Large intestine (tissue), 3 donors: ENCODE results near the gene SIRT1. TPM values are rescaled to one million over a fixed set of nuclear protein-coding genes. Genes with fewer than 3 reads are reported as not detected.
"Not testable (repeated sequence)": the region's sequence is repeated elsewhere in the genome, so short reads cannot be mapped to it uniquely, and the experiment has no call there.

ENCODE experiments used
- DNase-seq, 2 donors: peaks; one replicate each; pipeline versions ENCODE4 v3.0.0 to v3.0.0-alpha.2; 2013
- H3K27ac ChIP-seq: one replicate; pipeline ENCODE4 v1.5.1; 2013; ENCODE audit warnings: low read length
- H3K27me3 ChIP-seq: 2 replicates; pipeline ENCODE4 v1.6.1; 2013; ENCODE audit warnings: low read length; ENCODE audit not compliant: control insufficient read depth, insufficient read depth
- H3K36me3 ChIP-seq: 2 replicates; pipeline ENCODE4 v1.6.1; 2013; ENCODE audit warnings: low read length; ENCODE audit not compliant: control insufficient read depth, insufficient read depth
- H3K4me1 ChIP-seq: one replicate; pipeline ENCODE4 v1.6.1; 2013; ENCODE audit warnings: low read length; ENCODE audit not compliant: control insufficient read depth, insufficient read depth
- H3K4me3 ChIP-seq: one replicate; pipeline ENCODE4 v1.5.1; 2013; ENCODE audit warnings: low read length
- H3K9me3 ChIP-seq: one replicate; pipeline ENCODE4 v1.6.1; 2013; ENCODE audit warnings: mild to moderate bottlenecking, low read depth, low read length, moderate library complexity; ENCODE audit not compliant: control insufficient read depth
- WGBS: methylation state at CpG from one replicate; pipeline ENCODE4 v1.1.5; 2013; ENCODE audit warnings: low lambda C conversion rate; ENCODE audit not compliant: insufficient coverage; 5-methylcytosine and 5-hydroxymethylcytosine counted together
- polyA plus RNA-seq: library from polyadenylated mRNA; unstranded; fragments of 120-200 nt; gene quantifications from one replicate; pipeline ENCODE4 v1.2.1, GENCODE V29; 2013

The SIRT1 gene
- polyA plus RNA-seq, 1 donor: 20.6 TPM

- H3K4me1 ChIP-seq: no peaks in the 10 kb centered on the region
- no peak for DNase-seq
- peaks cover 19% of the 10 kb centered on the region for H3K36me3 ChIP-seq
- 98% methylated on average over 5 of the region's 6 CpGs for WGBS
- H3K4me3 ChIP-seq: no peak overlapping the region
- H3K27me3 ChIP-seq: no peaks in the 10 kb centered on the region
- no peak overlapping the region for H3K27ac ChIP-seq
- H3K9me3 ChIP-seq: no peaks in the 10 kb centered on the region
These were observed 71.2 kb downstream of the SIRT1 start for GRCh38 chr10:67955614-67956013.

GRCh38 chr10:67959839-67960476, 75.5 kb downstream of the SIRT1 start:
- Histone ChIP-seq H3K4me3 (no peak overlapping the region), H3K27me3 (no peaks in the 10 kb centered on the region), H3K36me3 (peaks cover 8% of the 10 kb centered on the region), H3K9me3 (no peaks in the 10 kb centered on the region), H3K27ac (no peak overlapping the region), H3K4me1 (no peaks in the 10 kb centered on the region)
- 50% methylated on average over 1 of the region's 8 CpGs for WGBS
- peak in 1 of 2 donors; percentile 11 for DNase-seq

GRCh38 chr10:67965456-67965855, 81.0 kb downstream of the SIRT1 start:
- Histone ChIP-seq H3K9me3 (no peaks in the 10 kb centered on the region), H3K4me3 (no peak overlapping the region), H3K27me3 (no peaks in the 10 kb centered on the region), H3K27ac (no peak overlapping the region), H3K4me1 (no peaks in the 10 kb centered on the region), H3K36me3 (peaks cover 26% of the 10 kb centered on the region)
- no CpG with 5 or more reads among the region's 2 CpGs for WGBS
- no peak for DNase-seq

- not testable (repeated sequence) for H3K9me3 ChIP-seq, H3K4me3 ChIP-seq, H3K27ac ChIP-seq, H3K4me1 ChIP-seq, H3K27me3 ChIP-seq, DNase-seq
- H3K36me3 ChIP-seq: peaks cover 24% of the 10 kb centered on the region
- 80% methylated on average over 1 of the region's 4 CpGs for WGBS
These were observed 81.6 kb downstream of the SIRT1 start for GRCh38 chr10:67966035-67966434.

Other genes starting within 250 kb of the SIRT1 start
- 2.3 TPM for gene CTNNA3, start 188.5 kb upstream of the SIRT1 start, polyA plus RNA-seq
- gene DNAJC12, start 46.5 kb upstream of the SIRT1 start, polyA plus RNA-seq: 10.4 TPM
- gene HERC4, start 190.6 kb downstream of the SIRT1 start, polyA plus RNA-seq: 43.0 TPM
- gene MYPN, start 224.8 kb downstream of the SIRT1 start, polyA plus RNA-seq: 0.16 TPM